Measurements from ENCODE around the gene LARP6.

The LARP6 gene

DNA sequence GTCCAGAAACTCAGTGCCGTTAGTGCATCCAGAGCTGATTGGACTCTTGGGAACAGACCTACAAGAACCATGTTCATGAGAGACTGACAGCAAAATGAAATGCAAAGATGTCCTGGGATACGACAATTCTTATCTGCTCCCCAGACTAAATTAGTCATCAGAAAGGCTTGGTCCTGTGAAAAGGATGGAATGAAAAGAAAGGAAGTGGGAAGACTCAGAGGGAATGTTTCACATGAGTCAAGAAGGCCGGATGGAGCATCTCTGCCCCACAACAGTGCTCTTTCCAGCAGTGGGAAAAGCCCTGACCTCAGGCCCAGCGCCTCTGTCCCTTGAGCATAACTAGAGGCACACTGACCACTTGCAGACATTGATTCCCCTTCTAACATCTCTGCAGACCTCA lies 51.3 kb downstream of the LARP6 start:
- TF ChIP-seq, protein P1, sequence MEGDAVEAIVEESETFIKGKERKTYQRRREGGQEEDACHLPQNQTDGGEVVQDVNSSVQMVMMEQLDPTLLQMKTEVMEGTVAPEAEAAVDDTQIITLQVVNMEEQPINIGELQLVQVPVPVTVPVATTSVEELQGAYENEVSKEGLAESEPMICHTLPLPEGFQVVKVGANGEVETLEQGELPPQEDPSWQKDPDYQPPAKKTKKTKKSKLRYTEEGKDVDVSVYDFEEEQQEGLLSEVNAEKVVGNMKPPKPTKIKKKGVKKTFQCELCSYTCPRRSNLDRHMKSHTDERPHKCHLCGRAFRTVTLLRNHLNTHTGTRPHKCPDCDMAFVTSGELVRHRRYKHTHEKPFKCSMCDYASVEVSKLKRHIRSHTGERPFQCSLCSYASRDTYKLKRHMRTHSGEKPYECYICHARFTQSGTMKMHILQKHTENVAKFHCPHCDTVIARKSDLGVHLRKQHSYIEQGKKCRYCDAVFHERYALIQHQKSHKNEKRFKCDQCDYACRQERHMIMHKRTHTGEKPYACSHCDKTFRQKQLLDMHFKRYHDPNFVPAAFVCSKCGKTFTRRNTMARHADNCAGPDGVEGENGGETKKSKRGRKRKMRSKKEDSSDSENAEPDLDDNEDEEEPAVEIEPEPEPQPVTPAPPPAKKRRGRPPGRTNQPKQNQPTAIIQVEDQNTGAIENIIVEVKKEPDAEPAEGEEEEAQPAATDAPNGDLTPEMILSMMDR (IDR thresholded peaks at IDR 0.05): no peak

DNA sequence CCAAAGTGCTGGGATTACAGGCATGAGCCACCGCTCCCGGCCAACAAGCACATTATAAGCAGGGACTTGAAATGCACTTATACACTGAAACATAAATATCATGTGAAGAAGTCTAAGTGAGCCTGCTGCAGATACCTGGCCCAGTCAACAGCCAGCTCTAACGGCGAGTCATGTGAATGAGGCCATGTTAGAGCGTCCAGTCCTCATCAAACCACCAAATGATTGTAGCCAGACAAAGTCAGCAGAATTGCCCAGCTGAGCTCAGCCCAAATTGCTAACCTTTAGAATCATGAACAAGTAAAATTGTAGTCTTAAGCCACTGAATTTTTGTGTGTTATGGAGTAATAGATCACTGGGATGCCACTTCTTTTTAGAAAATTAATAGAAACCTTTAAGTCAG lies 52.8 kb downstream of the LARP6 start:
- TF ChIP-seq, protein P1 (IDR thresholded peaks at IDR 0.05): no peak

DNA sequence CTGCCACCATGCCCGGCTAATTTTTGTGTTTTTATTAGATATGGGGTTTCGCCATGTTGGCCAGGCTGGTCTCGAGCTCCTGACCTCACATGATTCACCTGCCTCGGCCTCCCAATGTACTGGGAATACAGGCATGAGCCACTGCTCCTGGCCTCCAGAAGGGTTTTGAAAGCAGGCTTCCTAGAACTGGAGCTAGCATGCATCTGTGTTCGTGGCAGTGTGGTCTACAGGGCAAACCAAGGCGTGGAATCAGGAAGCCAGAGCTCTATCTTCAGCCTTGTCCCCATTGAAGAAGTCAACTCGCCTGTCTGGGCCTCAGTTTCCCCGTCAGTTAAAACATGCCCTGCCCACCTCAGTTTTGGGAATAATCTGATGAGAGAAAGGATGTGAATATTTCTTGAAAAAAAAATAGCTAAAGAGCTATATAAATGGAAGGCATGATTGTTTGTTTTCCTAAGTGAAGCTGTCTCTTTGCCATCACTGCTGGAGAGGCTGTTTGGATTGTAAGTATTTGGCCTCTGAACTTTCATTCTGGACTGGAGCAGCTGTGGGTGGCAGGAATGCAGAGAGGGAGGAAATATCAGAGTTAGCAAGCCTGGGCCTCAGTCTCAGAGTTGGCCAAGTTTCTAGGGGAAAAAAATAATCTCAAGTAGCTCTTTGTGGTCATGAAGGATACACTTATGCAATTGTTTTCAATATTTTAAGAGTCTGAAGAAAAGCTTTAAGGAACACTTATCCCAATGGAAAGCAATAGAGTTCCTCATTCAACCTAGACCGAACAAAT lies 54.1 kb downstream of the LARP6 start:
- TF ChIP-seq, protein P1 (IDR thresholded peaks at IDR 0.05): no peak

DNA sequence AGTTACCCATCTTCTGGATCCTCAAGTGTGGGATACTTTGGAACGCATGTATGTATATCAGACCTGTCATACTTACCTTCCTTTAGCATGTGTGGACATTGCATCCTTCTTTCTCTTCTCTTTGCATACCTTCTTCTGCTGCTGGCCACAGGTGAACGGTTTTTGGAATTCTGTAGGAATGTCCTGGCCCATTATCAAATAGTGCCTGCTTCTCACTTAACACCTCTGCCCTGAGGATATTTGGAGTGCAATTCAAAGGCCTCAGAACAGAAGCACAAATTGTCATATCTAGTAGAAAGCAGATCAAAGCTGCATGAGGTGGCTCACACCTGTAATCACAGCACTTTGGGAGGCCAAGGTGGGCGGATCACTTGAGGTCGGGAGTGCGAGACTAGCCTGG lies 56.5 kb downstream of the LARP6 start:
- TF ChIP-seq, protein P1 (IDR thresholded peaks at IDR 0.05): no peak

DNA sequence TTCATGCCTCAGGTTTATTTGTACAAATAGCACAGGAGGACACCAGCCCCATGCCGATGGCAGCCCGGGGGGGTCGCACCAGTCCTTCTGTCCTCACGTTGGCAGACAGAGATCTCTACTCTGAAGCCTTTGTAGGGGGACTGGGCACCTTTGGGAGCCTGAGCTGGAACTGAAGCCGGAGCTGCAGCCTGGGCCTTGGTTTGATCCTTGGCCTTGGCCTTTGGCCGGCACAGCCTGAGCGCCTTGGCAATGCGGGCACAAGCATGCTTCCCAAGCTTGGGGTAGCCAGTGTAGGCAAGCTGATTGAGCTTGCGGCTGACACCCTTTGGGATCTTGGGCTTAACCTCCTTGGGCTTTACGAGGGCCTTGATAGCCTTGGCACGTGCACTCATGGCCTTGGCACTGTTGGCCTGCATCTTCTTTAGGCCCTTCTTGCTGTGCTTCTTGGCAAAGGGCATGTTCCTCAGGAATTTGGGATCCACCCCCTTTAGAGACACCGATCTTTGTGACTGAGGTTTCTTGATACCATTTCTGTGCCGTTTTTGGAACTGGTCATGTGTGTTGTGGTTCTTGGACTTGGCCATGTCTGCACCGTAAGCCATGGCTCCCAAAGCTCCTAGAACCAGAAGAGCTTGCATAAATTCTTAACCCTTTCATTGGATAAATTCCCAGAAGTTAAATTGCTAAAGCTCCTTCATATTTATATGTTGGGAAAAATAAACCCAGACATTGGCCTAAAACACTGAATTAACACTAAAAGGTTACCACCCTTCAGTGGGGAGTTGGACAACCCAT lies 57.2 kb downstream of the LARP6 start:
- TF ChIP-seq, protein P1 (IDR thresholded peaks at IDR 0.05): no peak

DNA sequence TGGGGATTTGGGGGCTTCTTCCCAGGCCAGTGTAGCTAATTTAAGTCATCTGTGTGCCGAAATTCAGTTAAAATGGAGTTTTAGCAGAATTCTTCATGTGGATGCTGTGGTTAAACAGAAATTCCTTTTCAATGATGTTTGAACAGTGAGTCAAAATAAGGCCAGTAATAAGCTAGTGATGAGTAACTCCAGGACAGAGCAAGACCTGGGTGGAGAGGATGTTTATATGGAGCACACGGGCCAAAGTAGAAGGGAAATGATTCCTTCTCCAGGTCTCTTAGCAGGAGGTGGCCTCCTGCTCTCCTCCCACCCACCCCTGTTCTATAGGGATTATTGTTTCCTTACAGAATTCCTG lies 58.7 kb downstream of the LARP6 start:
- TF ChIP-seq, protein P1 (IDR thresholded peaks at IDR 0.05): no peak

DNA sequence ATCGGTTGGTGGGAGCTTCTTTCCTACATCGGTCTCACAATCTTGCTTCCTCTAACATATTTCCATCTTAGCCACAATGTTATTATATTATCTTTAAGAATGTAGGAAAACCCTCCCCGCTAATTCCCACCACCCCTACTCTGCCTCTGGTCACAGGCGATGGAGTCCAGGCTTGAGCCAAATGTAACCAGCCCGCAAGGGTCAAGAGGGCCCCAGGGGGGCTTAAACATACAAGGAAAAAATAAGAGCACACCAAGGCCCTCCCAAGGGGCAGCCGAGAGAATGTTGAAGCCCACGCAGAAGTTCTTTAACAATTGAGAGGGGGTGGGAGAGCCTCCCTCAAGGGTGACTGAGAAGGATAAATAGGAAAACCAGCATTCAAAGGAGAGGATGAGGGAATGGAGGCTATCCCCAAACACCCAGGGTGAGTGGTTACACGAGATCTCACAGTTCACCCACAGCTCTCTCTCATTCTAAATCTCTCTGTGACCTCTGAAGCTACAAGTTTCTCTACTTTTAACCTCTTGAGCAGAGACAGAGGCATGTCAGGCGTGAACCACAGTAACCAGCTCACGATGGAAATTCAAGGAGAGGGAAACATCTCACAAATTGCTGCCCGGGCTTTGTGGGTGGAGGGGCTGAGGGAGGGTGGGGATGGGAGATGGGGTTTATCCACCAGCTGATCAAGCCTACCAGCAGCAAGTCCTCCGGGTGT lies 59.2 kb downstream of the LARP6 start:
- TF ChIP-seq, protein P1 (IDR thresholded peaks at IDR 0.05): no peak
